GM12801 (cell line): Measurements from ENCODE around the gene ARAP2.

Experiments used
- CTCF ChIP-seq: IDR thresholded peaks from one replicate; pipeline ENCODE4 v1.5.1; 2011; ENCODE audit warnings: control low read depth; ENCODE audit not compliant: insufficient read length; ENCODE audit errors: extremely low read depth

ARAP2 gene

GRCh38 chr4:36064117-36064516 is 180.2 kb downstream of the ARAP2 start:
- TF ChIP-seq CTCF, result no peak

DNA sequence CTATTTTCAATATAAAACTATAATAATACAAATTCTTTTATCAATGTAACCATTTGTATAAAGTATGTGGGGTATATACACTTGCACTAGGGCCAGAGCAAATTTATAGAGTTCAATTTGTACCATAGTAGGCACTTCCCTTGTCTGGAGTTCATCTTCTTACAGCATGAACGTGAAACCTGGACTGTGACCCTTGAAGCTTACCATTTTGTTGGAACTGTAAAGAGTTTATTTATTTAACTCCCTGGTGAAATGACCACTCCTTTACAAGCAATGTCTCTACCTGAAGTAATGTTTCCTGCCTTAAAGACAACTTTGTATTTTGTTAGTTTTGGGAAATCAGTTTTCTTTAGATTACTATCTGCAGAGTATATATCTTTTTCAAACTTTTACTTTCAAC is 188.2 kb downstream of the ARAP2 start:
- no peak for TF ChIP-seq CTCF

DNA sequence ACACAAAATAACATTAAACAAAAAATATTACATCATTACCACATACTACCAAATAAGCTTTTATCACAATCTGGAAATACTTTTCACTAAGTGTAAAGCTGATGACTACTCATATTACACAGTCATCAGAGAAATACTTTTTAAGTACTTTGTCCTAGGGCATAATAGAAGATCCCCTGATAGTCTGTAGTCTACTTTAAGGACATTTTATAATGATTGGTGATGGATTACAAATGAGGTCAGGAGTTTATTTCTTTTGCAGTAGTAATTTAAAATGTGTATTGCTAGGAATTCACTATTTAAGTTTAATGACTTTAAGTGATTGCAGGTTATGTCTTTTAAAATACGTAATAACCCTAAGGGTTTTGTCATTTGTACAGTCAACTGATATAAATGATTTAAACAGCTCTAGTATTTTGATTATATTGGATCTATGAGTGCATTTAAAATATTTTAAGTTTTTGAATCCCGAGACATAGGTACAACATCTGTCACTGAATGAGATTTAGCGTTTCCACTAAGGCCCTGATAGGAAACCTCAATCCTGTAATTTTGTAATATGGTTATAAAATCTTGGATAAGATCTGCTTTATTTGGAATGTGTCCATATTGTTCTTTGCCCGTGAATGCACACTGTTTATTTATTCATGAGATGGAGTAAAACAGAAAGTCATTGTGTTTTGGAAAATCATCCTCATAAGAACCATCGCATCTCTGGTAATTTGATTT is 189.5 kb downstream of the ARAP2 start:
- TF ChIP-seq CTCF, result no peak

DNA sequence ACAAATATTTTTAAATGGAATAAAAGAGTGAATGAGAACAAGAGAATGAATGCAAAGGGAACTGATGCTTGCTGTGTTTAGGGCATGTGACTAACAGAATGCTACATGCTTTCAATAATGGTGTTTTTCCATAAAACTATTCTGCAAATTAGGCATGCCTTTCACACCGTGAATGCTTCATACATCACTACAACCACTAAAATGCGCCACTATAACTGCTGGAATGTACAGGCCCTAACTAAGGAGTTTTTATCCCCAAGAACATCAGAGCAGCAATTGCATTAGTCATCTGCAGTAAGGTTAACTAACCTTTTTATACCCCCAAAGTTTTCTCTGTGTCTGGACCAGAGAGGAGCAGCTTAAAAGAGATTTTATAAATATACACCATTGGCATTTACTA is 190.4 kb downstream of the ARAP2 start:
- TF ChIP-seq CTCF, result no peak

GRCh38 chr4:36051634-36052033 is 192.7 kb downstream of the ARAP2 start:
- TF ChIP-seq CTCF, result no peak

DNA sequence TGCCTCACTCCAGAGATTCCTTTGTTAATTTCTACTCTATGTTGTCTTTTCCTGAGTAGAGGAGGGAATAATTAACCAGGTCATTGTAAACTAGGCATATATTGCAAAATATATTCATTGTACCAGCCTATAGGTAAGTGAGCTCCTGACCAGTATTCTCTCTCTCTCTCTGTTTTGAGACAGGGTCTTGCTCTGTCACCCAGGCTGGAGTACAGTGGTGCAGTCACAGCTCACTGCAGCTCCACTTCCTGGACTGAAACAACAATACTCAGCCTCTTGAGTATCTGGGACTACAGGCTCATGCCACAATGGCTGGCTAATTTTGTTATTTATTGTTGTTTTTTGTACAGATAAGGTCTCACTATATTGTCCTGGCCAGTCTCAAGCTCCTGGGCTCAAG is 198.3 kb downstream of the ARAP2 start:
- no peak for TF ChIP-seq CTCF

DNA sequence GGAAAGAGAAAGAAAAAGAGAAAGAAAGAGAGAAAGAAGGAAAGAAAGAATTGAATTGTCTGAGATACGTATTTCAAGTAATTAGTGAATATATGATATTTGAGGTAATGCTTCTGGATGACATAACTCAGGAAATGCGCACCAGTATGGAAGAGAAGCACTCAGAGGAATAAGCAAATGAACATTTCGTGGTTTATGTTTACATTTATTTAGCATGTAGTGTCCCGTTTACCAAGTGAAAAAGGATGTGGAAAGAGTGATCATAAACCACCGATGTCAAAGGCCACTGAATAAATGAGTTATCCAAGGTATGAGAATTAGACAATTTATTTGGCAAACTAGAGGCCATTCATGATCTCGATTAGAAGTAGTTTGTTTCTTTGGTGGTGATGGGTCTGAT is 200.4 kb downstream of the ARAP2 start:
- no peak for TF ChIP-seq CTCF
